SHP77 treated with DMSO at 0.1 percent for 48 hours (cell line): ENCODE results near the gene C12orf60.

Source experiments
- DNase-seq: peaks from one replicate; lab custom pipeline; 2025; lab: John Stamatoyannopoulos, UW

Gene C12orf60

GRCh38 chr12:14776236-14776961, 27.1 kb upstream of the C12orf60 start:
- DNase-seq: no peak

- DNase-seq: no peak
Measured at GRCh38 chr12:14777271-14777670, 26.2 kb upstream of the C12orf60 start.

- no peak for DNase-seq
Measured at GRCh38 chr12:14779834-14780233, 23.6 kb upstream of the C12orf60 start.

- no peak for DNase-seq
Measured at GRCh38 chr12:14780859-14781258, 22.6 kb upstream of the C12orf60 start.

- no peak for DNase-seq
Measured at GRCh38 chr12:14781563-14781962, 21.9 kb upstream of the C12orf60 start.

GRCh38 chr12:14782756-14783155, 20.7 kb upstream of the C12orf60 start:
- no peak for DNase-seq

GRCh38 chr12:14784471-14784870, 19.0 kb upstream of the C12orf60 start:
- no peak for DNase-seq

- no peak for DNase-seq
Measured at GRCh38 chr12:14785568-14785967, 17.9 kb upstream of the C12orf60 start.

- no peak for DNase-seq
Measured at GRCh38 chr12:14795028-14795448, 8.4 kb upstream of the C12orf60 start.

GRCh38 chr12:14802247-14802646, 1.2 kb upstream of the C12orf60 start:
- no peak for DNase-seq

GRCh38 chr12:14802721-14803010, 804 bp upstream of the C12orf60 start:
- no peak for DNase-seq

- DNase-seq: no peak
Measured at GRCh38 chr12:14803830-14804160, 325 bp downstream of the C12orf60 start.

GRCh38 chr12:14810167-14810952, 6.9 kb downstream of the C12orf60 start:
- no peak for DNase-seq

- DNase-seq: no peak
Measured at GRCh38 chr12:14810953-14811483, 7.5 kb downstream of the C12orf60 start.

- DNase-seq: no peak
Measured at GRCh38 chr12:14811486-14811885, 8.0 kb downstream of the C12orf60 start.

GRCh38 chr12:14814014-14814413, 10.5 kb downstream of the C12orf60 start, which contains the start of gene SMCO3:
TSS of gene SMCO3 (minus strand) at chr12:14814182. CDS start at chr12:14806680, 7,502 bp downstream.
- no peak for DNase-seq

- DNase-seq: no peak
Measured at GRCh38 chr12:14824012-14824634, 20.7 kb downstream of the C12orf60 start.

- DNase-seq: no peak
Measured at GRCh38 chr12:14825256-14825655, 21.8 kb downstream of the C12orf60 start.

- DNase-seq: no peak
Measured at GRCh38 chr12:14826491-14826890, 23.0 kb downstream of the C12orf60 start.

- DNase-seq: no peak
Measured at GRCh38 chr12:14827043-14827442, 23.6 kb downstream of the C12orf60 start.

- no peak for DNase-seq
Measured at GRCh38 chr12:14828892-14829291, 25.4 kb downstream of the C12orf60 start.

GRCh38 chr12:14833336-14833735, 29.9 kb downstream of the C12orf60 start:
- no peak for DNase-seq

GRCh38 chr12:14833952-14834351, 30.5 kb downstream of the C12orf60 start:
- DNase-seq: no peak
